HG03064 (cell line): Measurements from ENCODE around the gene MREG.
"Not testable (repeated sequence)": the region's sequence is repeated elsewhere in the genome, so short reads cannot be mapped to it uniquely, and the experiment has no call there.

Source experiments
- ATAC-seq: cut with Tn5 transposase; IDR thresholded peaks from one replicate; pipeline ENCODE4 v1.9.1; 2021; ENCODE audit warnings: low read depth; ENCODE audit not compliant: unreplicated experiment

MREG gene

GRCh38 chr2:215997219-215997618, 16.1 kb downstream of the MREG start:
- no peak for ATAC-seq

- no peak for ATAC-seq
Measured at GRCh38 chr2:215994911-215995310, 18.4 kb downstream of the MREG start.

GRCh38 chr2:215988556-215989207, 24.7 kb downstream of the MREG start:
- ATAC-seq, result not testable (repeated sequence)

- no peak for ATAC-seq
Measured at GRCh38 chr2:215985257-215985656, 28.1 kb downstream of the MREG start.

DNA sequence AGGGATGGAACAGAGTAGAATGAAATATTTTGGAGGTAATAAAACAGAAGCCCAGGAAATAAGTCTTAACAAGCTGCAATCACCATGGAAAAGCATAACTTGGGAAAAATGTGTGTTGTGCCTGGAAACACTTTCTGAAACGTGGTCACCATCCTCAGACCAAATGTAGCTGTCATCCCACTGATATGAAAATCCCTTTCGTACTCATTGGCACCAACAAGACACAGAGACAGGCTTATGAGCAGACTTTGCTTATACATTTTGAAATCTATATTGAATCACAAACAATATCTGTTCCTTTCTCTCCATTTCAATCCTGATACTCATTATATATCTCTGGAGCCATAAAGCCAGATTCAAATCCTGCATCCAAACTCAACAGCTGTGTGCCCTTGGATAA, 28.7 kb downstream of the MREG start:
- no peak for ATAC-seq

GRCh38 chr2:215983581-215984351, 29.6 kb downstream of the MREG start:
- ATAC-seq, result peak; percentile 53

DNA sequence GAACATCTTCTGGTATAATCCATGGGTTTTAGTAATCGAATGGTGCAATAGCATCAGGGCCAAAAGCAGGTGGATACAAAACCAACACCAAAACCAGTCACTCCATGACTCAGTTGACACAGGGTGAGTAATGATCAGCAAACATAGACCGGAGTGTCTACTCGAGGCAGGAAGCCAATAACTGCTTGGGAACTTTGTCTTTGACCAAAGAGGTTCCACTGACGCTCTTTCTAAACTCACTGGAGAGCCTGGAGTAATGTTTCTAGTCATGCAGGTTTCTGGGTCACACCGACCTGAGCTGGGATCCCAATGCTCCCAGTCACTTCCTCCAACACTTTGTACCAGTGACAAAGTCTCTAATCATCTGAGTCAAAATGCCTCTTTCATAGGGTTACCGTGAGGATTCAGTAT, 30.9 kb downstream of the MREG start:
- ATAC-seq, result peak; percentile 56

- ATAC-seq, result no peak
Measured at GRCh38 chr2:215981115-215981514, 32.2 kb downstream of the MREG start.

DNA sequence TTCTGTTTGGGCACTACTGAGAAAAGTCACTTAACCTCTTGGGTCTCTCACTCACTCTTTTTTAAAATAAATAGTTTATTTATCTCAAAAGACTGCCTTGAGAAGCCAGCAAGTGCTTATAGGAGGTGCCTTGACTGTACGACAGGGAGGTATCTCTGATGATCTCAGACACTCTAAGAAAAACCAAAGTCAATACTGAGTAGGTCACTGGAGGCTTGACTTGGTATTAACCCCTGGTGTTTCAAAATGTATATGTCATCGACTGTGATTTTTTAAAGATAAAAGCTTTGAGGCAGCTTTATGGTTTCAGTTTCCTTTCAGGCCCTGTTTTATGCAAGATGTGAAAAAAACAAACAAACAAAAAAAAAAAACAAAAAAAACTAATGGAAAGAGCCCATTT, 33.7 kb downstream of the MREG start:
- peak; percentile 41 for ATAC-seq

- no peak for ATAC-seq
Measured at GRCh38 chr2:215974700-215975429, 38.5 kb downstream of the MREG start.

GRCh38 chr2:215973954-215974699, 39.2 kb downstream of the MREG start:
- ATAC-seq, result no peak

DNA sequence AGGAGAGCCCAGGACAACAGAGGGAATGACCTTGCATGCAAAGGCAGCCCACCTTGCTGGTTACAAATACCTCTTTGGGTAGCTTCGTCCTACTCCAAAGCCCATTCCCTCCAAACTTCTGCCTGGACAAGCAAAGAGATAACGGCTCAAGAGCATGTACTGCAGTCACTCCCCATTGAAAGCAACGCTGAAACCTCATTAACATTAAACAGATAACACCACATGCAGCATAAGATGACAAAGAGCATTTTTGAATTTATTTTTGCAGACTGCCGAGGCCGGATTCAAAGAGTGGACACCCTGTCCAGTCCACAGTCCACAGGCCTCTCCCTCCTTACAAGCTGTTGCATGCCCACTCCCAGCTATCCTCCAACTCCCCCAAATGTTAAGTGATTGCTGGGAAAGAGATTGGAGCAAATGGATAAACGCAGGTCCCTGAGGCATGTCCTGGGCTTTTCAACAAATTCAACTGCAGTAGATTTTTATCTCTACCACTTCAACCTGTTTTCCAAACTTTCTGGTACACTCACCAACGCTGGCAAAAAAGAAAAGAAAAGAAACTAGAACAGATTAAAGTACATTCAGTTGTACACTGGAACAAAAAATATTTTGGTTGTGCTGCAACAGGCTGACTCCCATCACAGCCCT, 40.1 kb downstream of the MREG start:
- ATAC-seq, result no peak

DNA sequence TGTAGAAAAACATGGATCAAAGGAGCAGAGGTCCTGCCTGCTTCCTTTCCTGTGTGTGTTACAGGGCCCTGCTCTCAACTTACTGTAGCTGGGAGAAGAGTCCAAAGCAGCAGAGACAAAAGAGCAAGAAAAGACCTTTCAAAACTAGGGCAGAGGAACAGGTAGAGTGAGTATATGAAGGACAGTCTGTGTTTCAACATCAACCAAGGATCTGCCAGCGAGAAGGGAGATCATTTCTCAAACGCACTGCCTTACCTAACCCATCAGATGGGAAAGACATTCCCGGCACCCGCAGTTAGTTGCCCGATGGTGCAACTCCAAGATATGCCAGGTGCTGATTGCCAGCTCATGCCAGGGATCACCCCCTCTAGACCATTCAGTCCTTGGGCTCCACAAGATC, 41.7 kb downstream of the MREG start:
- ATAC-seq, result no peak

- ATAC-seq, result not testable (repeated sequence)
Measured at GRCh38 chr2:215970894-215971293, 42.5 kb downstream of the MREG start.

DNA sequence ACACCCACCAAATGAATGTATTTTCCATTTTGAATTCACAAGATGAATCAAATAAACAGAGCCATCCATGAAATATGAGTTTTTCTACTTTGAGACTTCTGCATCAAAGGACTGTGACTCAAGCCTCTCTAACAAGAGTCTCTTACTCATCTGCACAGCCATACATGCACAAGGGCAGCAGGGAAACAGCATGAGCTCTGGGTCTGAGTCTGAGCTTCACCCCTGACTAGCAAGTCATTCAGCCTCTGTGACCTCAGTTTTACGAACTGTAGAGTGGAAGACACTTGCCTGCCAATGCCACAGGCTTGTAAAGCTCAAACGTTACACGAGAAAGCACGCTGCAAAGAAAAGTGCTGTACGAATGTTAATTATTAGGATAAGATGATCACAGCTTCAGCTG, 42.9 kb downstream of the MREG start:
- ATAC-seq, result no peak

- ATAC-seq, result no peak
Measured at GRCh38 chr2:215969131-215969841, 44.1 kb downstream of the MREG start.

DNA sequence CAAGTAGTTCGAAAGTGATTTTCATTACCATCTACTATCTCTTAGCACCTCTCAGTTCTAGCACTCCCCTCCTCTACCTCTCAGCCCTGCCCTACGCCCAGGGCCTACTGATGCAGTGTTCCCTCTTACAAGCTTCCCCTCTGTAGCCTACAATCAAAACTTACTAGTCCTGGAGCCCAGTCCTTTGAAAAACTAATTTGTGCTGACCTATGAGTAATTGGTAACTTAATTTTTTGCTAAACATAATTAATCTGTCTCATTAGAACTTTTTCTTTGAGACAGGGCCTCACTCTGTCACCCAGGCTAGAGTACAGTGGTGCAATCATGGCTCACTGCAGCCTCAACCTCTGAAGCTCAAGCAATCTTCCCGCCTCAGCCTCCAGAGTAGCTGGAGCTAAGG, 44.9 kb downstream of the MREG start:
- no peak for ATAC-seq

- no peak for ATAC-seq
Measured at GRCh38 chr2:215967590-215968378, 45.6 kb downstream of the MREG start.

DNA sequence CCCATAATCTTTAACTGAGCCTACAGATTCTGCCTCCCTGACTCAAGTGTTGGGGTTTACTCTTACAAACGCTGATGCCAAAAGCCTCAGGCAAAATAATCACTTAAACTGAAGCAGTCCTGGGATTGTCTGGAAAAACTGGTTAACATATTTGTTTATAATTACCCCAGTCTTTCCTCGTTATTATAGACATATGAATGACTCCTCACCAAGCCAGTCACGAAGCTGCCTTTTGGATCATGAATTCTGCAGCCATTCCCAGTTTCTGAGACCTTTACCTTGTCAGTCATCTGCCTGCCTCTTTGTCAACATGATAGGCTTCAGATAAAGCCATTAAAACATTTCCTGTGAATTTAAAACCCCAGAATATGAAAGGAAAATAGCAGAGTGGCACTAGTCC, 46.4 kb downstream of the MREG start:
- ATAC-seq, result no peak
